SIG-M5 treated with dmso at 0.1 percent for 504 hours (cell line): ENCODE measurements around the gene NSMF.

Source experiments
- DNase-seq: peaks from one replicate; lab custom pipeline; 2025; ENCODE audit not compliant: unreplicated experiment; lab: John Stamatoyannopoulos, UW

NSMF gene

GRCh38 chr9:137459152-137459600, at the start of gene NSMF:
Gene NSMF (minus strand): TSS chr9:137459334. CDS start chr9:137459102, 232 bp downstream.
- peak; percentile 81 for DNase-seq

- DNase-seq, result no peak
Observed at GRCh38 chr9:137506702-137507171, 47.6 kb upstream of the NSMF start.

- DNase-seq, result no peak
Observed at GRCh38 chr9:137506274-137506673, 47.1 kb upstream of the NSMF start.

- no peak for DNase-seq
Observed at GRCh38 chr9:137505421-137506140, 46.4 kb upstream of the NSMF start.

- no peak for DNase-seq
Observed at GRCh38 chr9:137504432-137504777, 45.3 kb upstream of the NSMF start.

- peak; percentile 27 for DNase-seq
Observed at GRCh38 chr9:137502008-137502911, 43.1 kb upstream of the NSMF start.

- no peak for DNase-seq
Observed at GRCh38 chr9:137501457-137501856, 42.3 kb upstream of the NSMF start.

GRCh38 chr9:137500666-137501397, 41.7 kb upstream of the NSMF start:
- no peak for DNase-seq

- DNase-seq, result no peak
Observed at GRCh38 chr9:137499858-137500661, 40.9 kb upstream of the NSMF start.

GRCh38 chr9:137499416-137499815, 40.3 kb upstream of the NSMF start:
- DNase-seq, result no peak

- DNase-seq, result no peak
Observed at GRCh38 chr9:137498720-137499150, 39.6 kb upstream of the NSMF start.

GRCh38 chr9:137497921-137498719, 39.0 kb upstream of the NSMF start:
- no peak for DNase-seq

GRCh38 chr9:137496601-137497375, 37.7 kb upstream of the NSMF start:
- DNase-seq, result no peak

GRCh38 chr9:137494550-137495351, 35.6 kb upstream of the NSMF start:
- no peak for DNase-seq

- peak; percentile 16 for DNase-seq
Observed at GRCh38 chr9:137494104-137494544, 35.0 kb upstream of the NSMF start.

- DNase-seq, result no peak
Observed at GRCh38 chr9:137493364-137494103, 34.4 kb upstream of the NSMF start.
